ENCODE measurements around the gene ATF4.

- TF ChIP-seq POLR2AphosphoS5 (IDR thresholded peaks at IDR 0.05; ENCODE audit: low read depth, low read length), result no peak
- no peak for TF ChIP-seq TAF1 (IDR thresholded peaks at IDR 0.05; ENCODE audit: borderline replicate concordance, insufficient read depth, low read length)
- TF ChIP-seq REST (IDR thresholded peaks at IDR 0.05; ENCODE audit: insufficient read depth in 1 of 2, low read depth in 2 of 2, low read length in 2 of 2), result no peak
- no peak for TF ChIP-seq SIN3A (IDR thresholded peaks at IDR 0.05; ENCODE audit: borderline replicate concordance, insufficient read depth, low read length)
- no peak for TF ChIP-seq FOXP2 (optimal IDR thresholded peaks at IDR 0.05; ENCODE audit: borderline replicate concordance, extremely low read depth, extremely low read length, insufficient read depth)
Measured at GRCh38 chr22:39491696-39492095, 28.7 kb upstream of the ATF4 start.
